HG03354 (cell line): ENCODE data around the gene HDDC2.

Experiments
- ATAC-seq: cut with Tn5 transposase; IDR thresholded peaks from one replicate; pipeline ENCODE4 v1.9.1; 2021; ENCODE audit warnings: mild to moderate bottlenecking; ENCODE audit not compliant: unreplicated experiment, poor library complexity, severe bottlenecking

HDDC2 gene, protein sequence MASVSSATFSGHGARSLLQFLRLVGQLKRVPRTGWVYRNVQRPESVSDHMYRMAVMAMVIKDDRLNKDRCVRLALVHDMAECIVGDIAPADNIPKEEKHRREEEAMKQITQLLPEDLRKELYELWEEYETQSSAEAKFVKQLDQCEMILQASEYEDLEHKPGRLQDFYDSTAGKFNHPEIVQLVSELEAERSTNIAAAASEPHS

DNA sequence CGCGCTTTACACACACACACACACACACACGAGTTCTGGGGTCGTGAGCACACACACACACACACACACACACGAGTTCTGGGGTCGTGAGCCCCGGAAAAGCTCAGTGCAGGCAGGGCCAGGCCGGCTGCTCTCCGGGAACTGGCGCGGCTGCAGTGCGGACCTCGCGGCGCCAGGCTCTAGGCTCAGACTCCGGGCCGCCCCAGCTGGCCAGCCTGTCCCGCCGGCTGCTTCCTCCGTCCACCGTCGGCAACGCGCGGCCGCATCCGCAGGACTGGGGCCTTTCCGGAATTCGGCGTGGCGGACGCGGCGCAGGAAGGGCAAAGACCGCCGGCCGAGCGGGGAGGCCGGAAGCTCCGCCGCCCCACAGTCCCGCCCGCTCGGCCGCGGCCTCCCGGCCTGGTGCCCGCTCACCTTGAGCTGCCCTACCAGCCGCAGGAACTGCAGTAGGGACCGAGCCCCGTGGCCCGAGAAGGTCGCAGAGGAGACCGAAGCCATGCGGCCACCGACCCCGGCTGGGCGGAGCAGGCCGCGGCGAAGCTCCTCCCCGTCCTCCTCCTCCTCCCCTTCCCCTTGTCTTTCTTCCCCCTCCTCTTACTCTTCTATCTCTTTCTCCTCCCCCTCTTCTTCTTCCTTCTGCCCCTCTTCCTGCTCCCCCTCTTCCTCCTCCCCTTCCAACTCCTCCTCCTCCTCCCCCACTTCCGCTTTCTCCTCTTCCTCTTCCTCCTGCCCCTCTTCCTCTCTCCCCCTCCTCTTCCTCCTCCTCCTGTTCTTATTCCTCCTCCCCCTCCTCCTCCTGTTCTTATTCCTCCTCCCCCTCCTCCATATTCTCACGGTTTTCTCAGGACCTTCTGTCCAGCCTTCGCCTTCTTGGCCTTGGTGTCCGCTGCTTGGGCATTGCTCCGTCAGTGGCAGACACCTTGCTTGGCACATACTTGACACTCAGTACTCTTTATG lies at the start of gene HDDC2:
HDDC2 (minus strand) TSS at position 533 of the 957 bp plus-strand sequence; CDS start at position 498, 35 bp downstream.
- peak; percentile 86 for ATAC-seq

DNA sequence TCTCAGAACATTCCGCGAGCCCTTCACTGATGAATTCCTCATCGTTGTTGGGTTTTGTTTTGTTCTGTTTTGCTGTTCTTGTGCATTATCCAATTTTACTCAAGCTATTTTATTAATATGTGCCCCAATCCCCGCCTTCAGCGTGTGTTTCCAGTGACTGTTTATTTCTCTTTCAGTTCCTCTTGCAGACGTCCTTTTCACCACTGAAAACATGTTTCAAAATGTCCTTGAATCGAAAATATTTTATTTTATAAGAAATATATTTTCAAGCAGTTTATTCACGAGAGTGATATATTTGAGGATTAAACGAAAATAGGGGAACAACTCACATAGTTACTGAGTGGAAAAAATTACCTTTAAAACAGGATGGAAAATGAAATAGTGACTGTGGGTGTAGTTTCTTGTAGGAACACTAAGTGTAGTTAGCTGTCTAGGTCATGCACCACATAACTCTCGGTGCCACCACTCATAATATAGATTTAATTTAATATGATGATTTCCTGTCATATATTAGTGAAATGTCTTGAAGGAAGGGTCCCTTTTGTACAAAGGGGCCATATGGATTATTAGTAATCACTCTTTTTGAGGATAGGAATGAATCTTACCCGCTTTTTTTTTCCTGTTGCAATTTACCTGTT lies 45.3 kb upstream of the HDDC2 start:
- peak; percentile 92 for ATAC-seq

DNA sequence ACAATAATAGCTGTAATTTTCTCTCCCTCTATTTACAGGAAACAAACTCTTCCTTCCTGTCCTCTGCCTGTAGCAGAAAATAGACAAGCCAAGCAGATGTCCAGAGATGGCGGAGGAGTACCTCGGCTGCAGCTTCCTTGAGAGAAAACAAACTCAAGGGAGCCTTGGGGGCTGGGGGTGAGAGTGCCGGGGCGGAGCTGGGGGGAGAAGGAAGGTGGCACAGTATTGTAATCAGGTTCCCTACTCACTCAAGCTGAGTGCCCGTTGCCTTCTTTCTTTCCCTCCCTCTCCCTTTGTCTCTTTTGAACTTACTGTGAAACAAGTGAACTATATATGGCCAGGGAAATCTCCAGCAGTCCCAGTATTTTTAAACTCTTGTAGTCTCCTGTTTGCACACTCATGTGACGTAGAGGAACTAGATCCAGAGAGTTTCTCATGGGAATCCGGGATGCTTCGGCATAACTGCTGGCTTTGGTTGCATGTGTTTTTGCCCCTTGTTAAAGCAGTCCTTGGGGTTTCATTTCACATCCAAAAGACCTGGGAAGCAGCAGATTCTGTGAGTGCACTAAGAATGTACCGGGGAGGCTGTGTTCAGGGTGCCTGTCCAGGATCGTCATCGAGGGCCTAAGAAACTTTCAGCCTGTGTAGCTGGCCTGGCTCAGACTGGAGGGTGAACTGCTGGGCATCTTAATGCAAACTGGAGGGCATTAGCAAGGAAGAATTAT lies 44.6 kb upstream of the HDDC2 start:
- peak; percentile 71 for ATAC-seq

DNA sequence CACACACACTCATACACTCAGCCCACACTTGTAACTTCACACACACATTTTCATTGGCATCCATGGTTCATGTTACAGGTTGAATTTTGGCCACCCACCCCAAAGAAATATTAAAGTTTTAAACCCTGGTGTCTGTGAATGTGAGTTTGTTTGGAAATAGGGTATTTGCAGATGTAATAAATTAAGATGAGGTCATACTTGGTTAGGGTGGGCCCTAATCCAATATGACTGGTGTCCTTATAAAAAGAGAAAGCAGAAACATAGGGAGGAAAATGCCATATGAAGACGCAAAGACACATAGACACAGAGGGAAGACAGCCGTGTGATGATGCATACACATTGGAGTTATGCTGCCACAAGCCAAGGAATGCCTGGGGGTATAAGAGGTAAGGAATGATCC lies 39.7 kb upstream of the HDDC2 start:
- no peak for ATAC-seq

DNA sequence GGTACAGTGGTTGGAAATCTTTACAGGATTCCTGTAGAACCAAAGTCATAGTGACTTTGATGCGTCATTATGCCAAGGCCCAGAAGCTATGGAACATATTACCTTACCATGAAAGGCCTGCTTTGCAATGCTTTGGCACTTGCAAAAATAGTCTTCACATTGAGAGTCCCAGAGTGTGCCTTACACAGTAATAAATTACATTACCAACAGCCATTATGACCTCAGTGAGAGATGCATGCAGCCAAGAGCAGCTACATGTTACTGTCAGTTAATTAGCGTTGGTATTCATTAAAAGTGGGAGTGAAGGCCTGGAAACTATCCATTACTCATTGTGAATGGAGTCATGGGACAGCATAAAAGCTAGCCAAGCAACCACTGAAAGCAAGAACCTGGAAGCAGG lies 39.2 kb upstream of the HDDC2 start:
- ATAC-seq: no peak

DNA sequence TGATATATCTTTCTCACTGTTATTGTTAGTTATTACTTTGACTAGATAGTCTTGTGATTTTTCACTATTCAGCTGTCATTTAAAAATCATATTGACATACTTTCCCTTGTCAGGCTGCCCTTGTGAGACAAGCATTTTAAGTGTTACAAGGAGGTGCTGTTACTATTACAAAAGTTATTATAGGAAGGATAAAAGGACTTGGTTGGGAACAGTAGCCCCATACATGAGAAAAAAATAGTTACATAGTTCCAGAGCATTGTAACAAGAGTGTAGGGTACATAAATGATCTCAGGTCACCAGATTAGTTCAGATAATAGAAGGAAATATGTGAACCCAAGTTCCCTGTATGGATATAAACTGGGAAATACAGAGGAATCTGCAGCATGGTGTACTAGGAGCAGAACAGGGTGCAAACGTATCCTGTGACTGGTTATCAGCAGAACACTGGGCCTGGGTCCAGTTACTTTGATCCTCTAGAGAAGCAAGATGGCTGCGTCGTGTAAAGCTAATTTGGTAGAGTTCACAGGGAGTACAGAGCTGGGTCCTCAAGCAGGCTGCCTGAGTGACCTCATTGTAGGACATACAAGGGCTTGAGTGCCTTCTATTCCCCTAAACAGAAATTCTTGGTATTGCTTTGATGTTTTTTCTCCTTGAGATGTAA lies 38.5 kb upstream of the HDDC2 start:
- no peak for ATAC-seq

DNA sequence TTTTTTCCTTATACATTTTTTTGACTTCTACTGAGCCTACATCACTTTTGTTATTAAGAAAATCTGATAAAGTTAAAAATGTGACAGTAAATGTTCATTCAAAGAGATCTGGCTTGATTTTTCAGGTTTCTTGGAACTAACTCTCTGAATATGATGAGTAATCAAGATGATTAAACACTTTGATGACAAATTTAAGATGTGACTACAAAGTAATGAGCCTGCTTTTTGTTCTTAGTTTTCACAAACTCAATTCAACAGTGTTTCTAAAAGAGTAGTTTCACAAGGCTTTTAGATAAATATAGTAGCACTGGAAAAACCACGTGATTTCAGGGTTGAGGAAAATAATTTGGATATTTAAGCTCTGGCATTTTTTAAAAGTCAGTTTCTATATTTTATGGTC lies 37.9 kb upstream of the HDDC2 start:
- ATAC-seq: no peak

DNA sequence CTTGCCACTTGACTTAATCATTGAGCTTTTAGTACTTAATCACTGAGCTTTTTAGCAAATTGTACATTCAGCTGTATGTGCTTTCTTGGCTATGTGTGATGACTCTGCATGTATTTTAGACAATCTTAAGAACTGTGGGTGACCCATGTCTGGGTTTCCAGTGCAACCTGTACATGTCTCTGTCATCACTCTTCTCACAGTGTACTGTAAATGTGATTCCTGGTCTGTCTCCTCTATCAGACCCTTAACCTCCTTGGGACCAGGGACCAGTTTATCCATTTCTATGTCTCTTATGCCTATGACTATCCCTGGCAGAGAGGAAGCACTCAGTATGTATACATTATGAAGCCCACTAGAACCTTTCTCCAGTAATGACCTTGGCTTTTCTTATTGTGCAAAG lies 36.6 kb upstream of the HDDC2 start:
- no peak for ATAC-seq

DNA sequence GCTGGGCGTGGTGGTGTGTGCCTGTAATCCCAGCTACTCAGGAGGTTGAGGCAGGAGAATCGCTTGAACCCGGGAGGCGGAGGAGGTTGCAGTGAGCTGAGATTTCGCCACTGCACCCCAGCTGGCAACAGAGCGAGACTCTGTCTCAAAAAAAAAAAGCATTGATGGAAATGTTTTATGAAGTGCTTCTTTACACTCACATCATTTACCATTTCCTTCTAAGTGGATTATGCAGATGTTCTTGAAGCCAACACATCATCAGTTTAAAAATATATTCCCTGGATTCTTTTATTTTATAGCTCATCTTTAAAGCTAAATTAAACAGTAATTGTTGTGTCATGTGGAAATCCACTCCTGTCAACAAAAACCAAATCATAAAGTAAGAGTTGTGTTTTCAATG lies 35.9 kb upstream of the HDDC2 start:
- ATAC-seq: no peak

DNA sequence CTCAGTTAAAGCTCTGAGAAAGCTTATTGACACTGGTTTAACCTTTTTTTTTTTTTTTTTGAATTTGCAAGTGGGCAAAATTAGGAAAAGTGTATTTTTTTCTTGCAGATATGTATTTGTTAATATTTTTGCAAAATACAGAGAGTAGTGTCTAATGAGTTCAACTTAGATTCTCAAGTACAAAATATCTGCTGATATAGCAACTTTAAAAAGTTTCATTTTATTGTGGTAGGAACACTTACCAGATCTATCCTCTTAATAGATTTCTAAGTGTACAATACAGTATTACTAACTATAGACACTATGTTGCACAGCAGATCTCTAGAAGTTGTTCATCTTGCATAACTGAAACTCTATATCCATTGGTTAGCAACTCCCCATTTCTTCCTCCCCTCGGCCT lies 30.9 kb upstream of the HDDC2 start:
- ATAC-seq: no peak

DNA sequence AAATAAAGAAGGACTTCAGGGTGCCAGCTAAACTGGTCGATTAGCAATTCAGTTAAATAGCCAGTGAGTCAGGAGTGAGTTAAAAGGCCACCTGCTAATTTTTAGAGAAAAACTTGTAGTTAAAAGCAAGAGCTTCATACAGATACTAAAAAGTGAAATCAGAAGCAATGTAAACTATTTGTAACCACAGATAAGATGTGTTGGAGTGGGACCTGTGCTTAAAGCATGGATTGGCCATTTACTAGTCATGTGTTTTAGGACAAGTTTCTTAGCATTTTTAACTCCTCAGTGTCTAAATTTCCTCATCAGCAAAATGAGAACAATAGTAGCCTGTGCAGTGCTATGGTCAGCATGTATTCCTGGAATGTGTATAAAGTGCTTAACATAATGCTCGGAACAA lies 23.8 kb upstream of the HDDC2 start:
- no peak for ATAC-seq

DNA sequence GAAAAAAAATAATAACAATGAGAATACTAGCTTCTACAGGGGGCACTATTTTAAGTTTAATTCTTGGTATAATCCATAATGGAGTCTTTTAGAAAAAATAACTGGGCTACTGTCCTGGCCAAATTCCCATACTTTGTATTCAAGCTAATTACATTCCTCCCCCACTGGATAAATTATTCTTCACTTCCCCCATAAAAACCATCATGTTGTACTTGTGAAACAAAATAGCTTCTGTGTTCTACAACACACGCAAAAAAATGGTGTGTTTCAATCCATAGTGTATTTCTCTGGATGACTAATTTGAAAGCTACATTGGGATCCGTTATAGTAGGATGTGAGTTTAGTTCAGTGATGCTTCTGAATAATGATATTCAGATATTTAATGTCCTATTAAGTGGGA lies 21.6 kb upstream of the HDDC2 start:
- no peak for ATAC-seq

DNA sequence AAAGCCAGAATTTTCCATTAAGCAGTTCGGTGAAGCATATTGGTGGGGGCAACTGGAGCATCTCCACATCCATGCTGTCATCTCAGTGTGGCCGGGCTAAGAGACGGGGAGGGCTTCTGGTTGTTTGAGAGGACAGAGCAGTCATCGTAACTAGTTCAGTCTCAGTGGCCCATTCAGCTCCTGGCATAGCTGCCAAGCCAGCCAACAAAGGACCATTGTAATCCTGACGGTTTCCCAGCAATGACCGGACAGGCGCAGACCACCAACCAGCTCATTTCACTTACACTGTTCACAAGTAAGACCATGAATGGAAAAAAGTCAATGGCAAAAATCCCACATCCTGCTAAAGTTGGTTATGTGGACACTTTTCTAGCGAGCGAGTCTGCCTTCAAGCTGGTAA lies 14.9 kb upstream of the HDDC2 start:
- ATAC-seq: no peak

DNA sequence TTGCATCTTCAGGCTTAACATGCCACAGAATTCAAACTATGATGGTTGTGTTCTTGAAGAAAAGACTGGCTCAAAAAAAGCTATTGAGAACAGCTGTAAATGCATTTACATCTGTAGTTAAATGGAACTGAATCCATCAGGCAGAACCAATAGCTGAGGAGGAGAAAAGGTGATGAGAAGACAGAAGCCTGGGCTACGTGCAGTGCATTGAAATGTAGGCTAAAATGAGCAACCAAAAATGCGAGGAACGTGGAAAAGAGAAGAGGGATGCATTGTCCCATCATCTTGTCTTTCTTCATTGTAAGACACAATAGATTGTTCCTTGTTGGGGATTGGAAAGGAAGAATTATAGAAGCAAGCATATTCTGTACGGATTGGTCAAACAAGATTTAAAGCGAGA lies 13.8 kb upstream of the HDDC2 start:
- ATAC-seq: no peak

DNA sequence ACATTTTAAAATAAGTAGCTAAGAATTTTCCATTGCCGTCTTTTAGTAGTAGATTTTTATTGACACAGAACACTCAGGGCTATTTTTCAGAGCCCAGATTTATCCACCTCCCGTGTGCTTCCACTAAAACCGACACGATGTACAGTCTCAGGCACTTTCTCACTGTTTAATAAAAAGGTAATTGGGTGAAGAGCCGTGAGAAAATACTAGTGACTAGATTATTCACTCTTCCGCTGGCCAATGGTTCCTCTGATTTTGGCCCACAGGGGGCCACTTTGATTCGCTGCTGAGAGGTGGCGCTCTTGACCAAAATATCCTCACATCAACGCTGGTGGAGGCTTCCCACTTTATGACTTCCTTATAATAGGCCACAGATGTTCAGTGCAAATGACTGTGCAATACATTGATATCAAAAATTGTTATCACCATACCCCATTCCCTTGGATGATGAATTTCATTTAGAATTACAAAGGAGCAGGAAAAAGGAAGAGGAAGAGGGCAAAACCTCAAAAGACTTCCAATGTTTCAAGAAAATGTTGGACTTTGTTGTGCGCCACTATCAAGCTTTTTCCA lies 12.3 kb upstream of the HDDC2 start:
- peak; percentile 90 for ATAC-seq

DNA sequence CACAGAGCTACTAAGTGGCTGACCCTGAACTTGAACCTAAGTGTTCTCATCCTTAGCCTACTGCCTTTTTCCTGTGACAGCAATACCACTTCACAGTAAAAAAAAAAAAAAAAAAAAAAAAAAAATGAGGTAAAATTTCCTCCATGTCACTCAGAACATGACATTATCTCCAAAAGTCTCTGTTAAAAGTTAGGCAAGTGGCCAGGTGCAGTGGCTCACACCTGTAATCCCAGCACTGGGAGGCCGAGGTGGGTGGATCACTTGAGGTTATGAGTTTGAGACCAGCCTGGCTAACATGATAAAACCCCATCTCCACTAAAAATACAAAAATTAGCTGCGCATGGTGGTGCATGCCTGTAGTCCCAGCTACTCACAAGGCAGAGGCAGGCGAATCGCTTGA lies 11.2 kb upstream of the HDDC2 start:
- ATAC-seq: no peak

DNA sequence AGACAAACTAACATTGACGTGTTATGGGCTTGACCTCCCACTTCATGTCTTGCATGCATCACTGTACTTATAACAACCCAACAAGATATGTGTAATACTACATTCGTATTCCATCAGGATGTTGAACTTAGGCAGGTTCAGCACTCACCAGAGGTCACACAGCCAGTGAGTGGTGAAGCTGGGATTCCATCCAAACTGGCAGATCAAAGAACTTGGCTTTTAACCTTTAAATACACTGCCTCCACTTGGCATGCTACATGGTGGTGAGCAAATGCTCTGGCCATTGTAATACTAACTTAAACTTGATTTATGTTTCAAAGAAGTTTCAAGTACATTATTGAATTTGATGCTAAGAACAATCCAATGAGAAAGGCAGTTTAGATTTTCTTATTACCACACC lies 10.7 kb upstream of the HDDC2 start:
- no peak for ATAC-seq

DNA sequence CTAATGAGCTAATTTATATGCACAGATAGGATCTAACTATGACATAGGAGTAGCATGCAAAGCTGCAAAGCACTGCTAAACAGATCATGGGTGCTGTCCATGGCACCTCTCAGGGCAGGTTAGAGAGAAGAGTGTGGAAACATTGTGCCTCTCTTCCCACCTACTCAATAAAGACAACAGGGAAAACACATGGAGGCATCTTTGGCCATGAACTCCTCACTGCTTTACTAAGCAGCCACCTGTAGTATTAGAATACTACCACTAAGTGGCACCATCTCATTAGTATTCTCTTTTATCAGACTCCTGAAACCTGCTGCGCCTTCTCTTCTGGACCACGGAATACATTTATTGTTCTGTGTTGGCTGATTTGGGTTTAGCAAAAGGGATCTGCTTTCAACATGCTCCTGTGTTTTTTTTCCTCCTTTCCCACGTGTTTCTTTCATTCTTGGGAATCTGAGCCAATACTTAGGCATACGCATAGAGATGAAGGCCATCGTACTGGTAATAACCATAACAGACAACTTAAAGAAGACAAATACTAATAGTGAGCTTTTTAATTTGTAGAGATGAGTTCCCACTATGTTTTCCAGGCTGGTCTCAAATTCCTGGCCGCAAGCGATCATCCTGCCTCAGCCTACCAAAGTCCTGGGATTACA lies 9.4 kb upstream of the HDDC2 start:
- peak; percentile 84 for ATAC-seq
